Kidney (tissue), 14 donors: ENCODE data around the gene EIF2B2. TPM values are rescaled to one million over a fixed set of nuclear protein-coding genes. Genes with fewer than 3 reads are reported as not detected.

ENCODE experiments used
- DNase-seq, 5 donors: peaks; one replicate each; pipeline ENCODE4 v3.0.0-alpha.2; 2013 to 2020
- FAIRE-seq: peaks from 2 replicates; lab custom pipeline; 2012; peaks lifted over from hg19 to GRCh38; lab: Jason Lieb, UNC
- H3K27ac ChIP-seq, 2 donors: one replicate each; pipeline ENCODE4 v1.7.0; 2013; ENCODE audit warnings: low read depth in 2 of 2, low read length in 2 of 2, inconsistent platforms in 1 of 2
- H3K27me3 ChIP-seq: one replicate; pipeline ENCODE4 v1.7.1; 2013; ENCODE audit warnings: low read length, inconsistent platforms; ENCODE audit not compliant: control insufficient read depth, insufficient read depth
- H3K36me3 ChIP-seq, 3 donors: one replicate each; pipeline versions ENCODE4 v1.7.0 to v1.7.1; 2013; ENCODE audit warnings: low read length in 3 of 3, control low read depth in 1 of 3, inconsistent platforms in 1 of 3; ENCODE audit not compliant: insufficient read depth in 3 of 3, control insufficient read depth in 2 of 3
- H3K4me1 ChIP-seq, 3 donors: one replicate each; pipeline versions ENCODE4 v1.7.0 to v1.7.1; 2013; ENCODE audit warnings: low read length in 3 of 3, inconsistent platforms in 1 of 3, low read depth in 1 of 3; ENCODE audit not compliant: control insufficient read depth in 2 of 3, insufficient read depth in 2 of 3
- H3K4me3 ChIP-seq, 3 donors: one replicate each; pipeline versions ENCODE4 v1.7.0 to v1.8.1; 2013; ENCODE audit warnings: low read length in 3 of 3, control low read depth in 1 of 3, inconsistent platforms in 1 of 3
- H3K9ac ChIP-seq, 3 donors: one replicate each; pipeline versions ENCODE4 v1.7.0 to v1.7.1; 2013; ENCODE audit warnings: low read length in 3 of 3, control low read depth in 1 of 3, inconsistent platforms in 1 of 3
- H3K9me3 ChIP-seq, 3 donors: one replicate each; pipeline versions ENCODE4 v1.7.0 to v1.7.1; 2013; ENCODE audit warnings: low read length in 3 of 3, control low read depth in 1 of 3, inconsistent platforms in 1 of 3; ENCODE audit not compliant: control insufficient read depth in 2 of 3, insufficient read depth in 1 of 3
- CTCF ChIP-seq: IDR thresholded peaks from 3 replicates; pipeline ENCODE4 v1.5.1; 2012; ENCODE audit warnings: mild to moderate bottlenecking, moderate library complexity, borderline replicate concordance; ENCODE audit not compliant: insufficient read depth; ENCODE audit errors: extremely low read depth
- intact Hi-C: fragments of 100-400 bp; cut with DNase I; formaldehyde crosslinking; loops from one replicate; pipeline ENCODE4 v1.11.1; 2022
- polyA plus RNA-seq: library from polyadenylated mRNA; stranded (reverse); fragments of 350-450 nt; fragmentation: Illumina TruSeq; extraction: RNeasy Lipid Tissue Mini Kit (QIAGEN cat#74804); gene quantifications from one replicate; pipeline ENCODE4 v1.2.3, GENCODE V29; 2014; ENCODE audit warnings: low read depth, low replicate concordance; ENCODE audit not compliant: insufficient read depth
- total RNA-seq: library from RNA; stranded (reverse); fragmentation: NEBNext Ultra II Directional; extraction: Animal tissue kit (Norgen Biotek cat#: 25700); gene quantifications from one replicate; pipeline ENCODE4 v1.2.1, GENCODE V29; 2021
- donor health status: control.
- donor health status: control.
- donor health status: control.
- donor health status: control.
- donor health status: control.
- donor health status: DM: yes; HTN: yes; CAD: no.
- donor health status: Normal renal cell carcinoma (clear cell type).

Gene EIF2B2
- total and polyA plus RNA-seq, 2 donors from 2014 or later, result 44.0 to 60.6 TPM

GRCh38 chr14:74954232-74954946 is 48.3 kb upstream of the EIF2B2 start:
- FAIRE-seq, result no peak
- TF ChIP-seq CTCF, result no peak
- H3K9me3 ChIP-seq, result no peaks in the 10 kb centered on the region
- no peaks in the 10 kb centered on the region for H3K27me3 ChIP-seq
- peaks cover 0 to 11% (median 2%) of the 10 kb centered on the region in 3 donors for H3K4me1 ChIP-seq
- peak overlapping the region in 1 of 3 donors; percentile 35 for H3K4me3 ChIP-seq
- H3K9ac ChIP-seq, result peak overlapping the region in 1 of 3 donors; percentile 12
- H3K36me3 ChIP-seq, result no peaks in the 10 kb centered on the region
- intact Hi-C loops, result no loop called here
- peak in 4 of 5 donors; percentile 89 to 94 (median 91) for DNase-seq
- no peak overlapping the region for H3K27ac ChIP-seq

DNA sequence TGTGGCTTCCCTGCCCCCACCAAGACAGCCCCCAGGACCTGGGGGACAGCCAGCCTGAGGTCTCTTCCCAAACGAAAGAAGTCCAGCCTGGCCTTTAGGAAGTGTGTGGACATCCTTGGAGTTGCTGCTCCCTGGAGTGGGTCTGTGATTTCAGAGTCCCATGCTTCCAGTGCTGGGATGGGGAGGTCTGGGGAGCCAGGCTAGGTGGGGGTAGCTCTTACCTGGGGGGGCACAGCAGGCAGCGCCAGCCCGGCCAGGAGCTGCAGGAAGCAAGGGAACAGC is 47.8 kb upstream of the EIF2B2 start:
- no peak overlapping the region for H3K27ac ChIP-seq
- no peaks in the 10 kb centered on the region for H3K27me3 ChIP-seq
- DNase-seq, result peak in 1 of 5 donors; percentile 41
- H3K4me1 ChIP-seq, result peaks cover 0 to 11% (median 2%) of the 10 kb centered on the region in 3 donors
- H3K36me3 ChIP-seq, result no peaks in the 10 kb centered on the region
- intact Hi-C loops, result no loop called here
- no peak overlapping the region for H3K9ac ChIP-seq
- H3K4me3 ChIP-seq, result peak overlapping the region; percentile 1 to 49 (median 3)
- TF ChIP-seq CTCF, result no peak
- no peak for FAIRE-seq
- no peaks in the 10 kb centered on the region for H3K9me3 ChIP-seq

- H3K4me1 ChIP-seq, result peaks cover 0 to 11% (median 2%) of the 10 kb centered on the region in 3 donors
- FAIRE-seq, result no peak
Measured at GRCh38 chr14:74955229-74956026, 47.3 kb upstream of the EIF2B2 start, which contains the start of gene PGF. PGF (minus strand) TSS chr14:74955597; CDS start chr14:74955242, 355 bp downstream.

More at GRCh38 chr14:74955229-74956026, 47.3 kb upstream of the EIF2B2 start, which contains the start of gene PGF:
- H3K27me3 ChIP-seq, result no peaks in the 10 kb centered on the region
- peak; percentile 75 to 88 (median 82) for DNase-seq
- intact Hi-C loops, result no loop called here
- no peaks in the 10 kb centered on the region for H3K9me3 ChIP-seq
- peak within 1 kb of the TSS in 1 of 3 donors; percentile 19 for H3K9ac ChIP-seq
- no peak for TF ChIP-seq CTCF
- H3K36me3 ChIP-seq, result no peaks in the 10 kb centered on the region
- no peak within 1 kb of the TSS for H3K27ac ChIP-seq
- peak within 1 kb of the TSS; percentile 3 to 49 (median 4) for H3K4me3 ChIP-seq
